Subcutaneous abdominal adipose tissue (tissue), 5 donors: ENCODE data around the gene FAM170A.

Experiments
- H3K27ac ChIP-seq: one replicate; pipeline ENCODE4 v1.7.0; 2013; ENCODE audit warnings: low read depth, mild to moderate bottlenecking, inconsistent platforms, low read length, moderate library complexity
- H3K27me3 ChIP-seq, 5 donors: one replicate each; pipeline ENCODE4 v1.7.0; 2013; ENCODE audit warnings: low read length in 5 of 5, inconsistent platforms in 1 of 5; ENCODE audit not compliant: control insufficient read depth in 5 of 5, insufficient read depth in 4 of 5
- H3K36me3 ChIP-seq, 5 donors: one replicate each; pipeline ENCODE4 v1.7.0; 2013; ENCODE audit warnings: low read length in 5 of 5; ENCODE audit not compliant: control insufficient read depth in 5 of 5, insufficient read depth in 5 of 5
- H3K4me1 ChIP-seq, 5 donors: one replicate each; pipeline ENCODE4 v1.7.0; 2013; ENCODE audit warnings: low read length in 5 of 5, mild to moderate bottlenecking in 3 of 5, moderate library complexity in 1 of 5; ENCODE audit not compliant: control insufficient read depth in 5 of 5, insufficient read depth in 5 of 5
- H3K4me3 ChIP-seq, 5 donors: one replicate each; pipeline ENCODE4 v1.7.0; 2013; ENCODE audit warnings: low read length in 5 of 5, low read depth in 1 of 5
- H3K9ac ChIP-seq, 5 donors: one replicate each; pipeline ENCODE4 v1.7.0; 2013; ENCODE audit warnings: low read length in 5 of 5, mild to moderate bottlenecking in 4 of 5, moderate library complexity in 3 of 5
- H3K9me3 ChIP-seq, 5 donors: one replicate each; pipeline ENCODE4 v1.7.0; 2013; ENCODE audit warnings: low read length in 5 of 5; ENCODE audit not compliant: control insufficient read depth in 5 of 5
- donor health status: healthy.
- donor health status: healthy.
- donor health status: healthy.
- donor health status: healthy.
- donor health status: healthy.

The FAM170A gene

DNA sequence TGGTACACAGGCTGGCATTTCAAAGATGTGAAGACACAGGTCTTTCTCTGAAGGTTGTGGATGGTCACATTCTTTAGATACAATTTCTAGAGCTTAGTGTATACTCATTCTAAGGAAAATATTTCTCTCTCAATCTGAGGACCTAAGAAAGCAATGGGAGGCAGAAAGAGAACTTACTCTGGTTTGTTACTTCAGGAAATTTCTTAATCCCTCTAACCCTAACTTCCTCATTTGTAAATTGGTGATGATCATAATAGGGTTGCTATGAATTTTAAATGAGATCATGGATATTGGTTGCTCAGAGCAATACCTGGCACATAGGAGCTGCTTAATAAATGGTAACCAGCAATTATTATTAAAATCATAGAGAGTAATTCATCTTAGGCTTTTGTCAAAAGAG, 22.1 kb downstream of the FAM170A start:
- no peak overlapping the region for H3K9ac ChIP-seq
- peaks cover 0 to 3% (median 0%) of the 10 kb centered on the region in 5 donors for H3K4me1 ChIP-seq
- H3K4me3 ChIP-seq = no peak overlapping the region
- H3K27me3 ChIP-seq = peaks cover 0 to 3% (median 0%) of the 10 kb centered on the region in 5 donors
- H3K27ac ChIP-seq = no peak overlapping the region
- H3K36me3 ChIP-seq = no peaks in the 10 kb centered on the region
- peaks cover 0 to 3% (median 2%) of the 10 kb centered on the region in 5 donors for H3K9me3 ChIP-seq

DNA sequence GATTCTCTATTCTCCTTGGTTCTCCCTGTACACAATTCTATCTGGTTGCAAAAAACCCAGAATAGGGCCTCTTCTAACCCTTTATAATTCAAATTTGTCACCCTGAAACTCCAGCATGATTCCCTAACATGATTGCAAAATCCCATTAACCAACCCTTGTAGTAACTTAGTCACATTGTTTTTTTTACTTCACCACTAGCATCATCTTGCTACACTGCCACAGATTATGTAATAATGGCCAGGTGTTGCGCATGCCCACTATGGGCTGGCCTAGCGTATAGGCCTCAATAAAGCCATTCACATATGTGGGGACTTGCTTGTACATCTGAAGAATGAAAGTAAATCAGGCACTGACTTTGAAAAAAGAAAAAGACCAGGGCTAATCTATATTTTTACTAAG, 25.7 kb downstream of the FAM170A start:
- no peak overlapping the region for H3K27ac ChIP-seq
- peaks cover 0 to 3% (median 0%) of the 10 kb centered on the region in 5 donors for H3K4me1 ChIP-seq
- H3K9me3 ChIP-seq = peaks cover 0 to 2% (median 0%) of the 10 kb centered on the region in 5 donors
- H3K27me3 ChIP-seq = peaks cover 0 to 3% (median 0%) of the 10 kb centered on the region in 5 donors
- no peak overlapping the region for H3K4me3 ChIP-seq
- H3K9ac ChIP-seq = no peak overlapping the region
- H3K36me3 ChIP-seq = no peaks in the 10 kb centered on the region

DNA sequence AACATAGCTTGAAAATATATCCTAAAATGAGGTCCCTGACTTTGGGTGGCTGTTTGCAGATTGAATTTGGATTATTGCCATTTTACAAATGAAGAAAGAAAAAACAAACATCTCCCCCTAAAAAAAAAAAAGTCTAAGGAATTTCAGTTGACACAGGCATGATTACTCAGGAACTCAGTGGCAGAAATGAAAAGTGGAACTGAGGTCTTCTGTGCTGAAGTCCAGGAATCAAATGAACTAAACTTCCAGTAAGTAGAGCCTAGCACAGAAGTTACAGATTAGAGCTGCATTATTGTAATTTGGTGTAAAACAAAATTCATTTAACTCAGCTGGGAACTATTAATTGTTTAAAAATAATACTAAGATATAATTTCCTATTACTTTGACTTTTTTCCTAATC, 26.7 kb downstream of the FAM170A start:
- Histone ChIP-seq H3K9me3 (peaks cover 0 to 2% (median 0%) of the 10 kb centered on the region in 5 donors), H3K27me3 (peaks cover 0 to 3% (median 0%) of the 10 kb centered on the region in 5 donors), H3K27ac (no peak overlapping the region), H3K9ac (no peak overlapping the region), H3K36me3 (no peaks in the 10 kb centered on the region), H3K4me3 (no peak overlapping the region), H3K4me1 (peaks cover 0 to 3% (median 0%) of the 10 kb centered on the region in 5 donors)

- Histone ChIP-seq H3K9ac (no peak overlapping the region), H3K36me3 (no peaks in the 10 kb centered on the region), H3K4me1 (no peaks in the 10 kb centered on the region), H3K9me3 (peaks cover 7 to 15% (median 12%) of the 10 kb centered on the region in 5 donors), H3K4me3 (peak overlapping the region in 1 of 5 donors; percentile 9), H3K27me3 (no peaks in the 10 kb centered on the region), H3K27ac (no peak overlapping the region)
Observed at GRCh38 chr5:119666542-119666941, 37.2 kb downstream of the FAM170A start.

DNA sequence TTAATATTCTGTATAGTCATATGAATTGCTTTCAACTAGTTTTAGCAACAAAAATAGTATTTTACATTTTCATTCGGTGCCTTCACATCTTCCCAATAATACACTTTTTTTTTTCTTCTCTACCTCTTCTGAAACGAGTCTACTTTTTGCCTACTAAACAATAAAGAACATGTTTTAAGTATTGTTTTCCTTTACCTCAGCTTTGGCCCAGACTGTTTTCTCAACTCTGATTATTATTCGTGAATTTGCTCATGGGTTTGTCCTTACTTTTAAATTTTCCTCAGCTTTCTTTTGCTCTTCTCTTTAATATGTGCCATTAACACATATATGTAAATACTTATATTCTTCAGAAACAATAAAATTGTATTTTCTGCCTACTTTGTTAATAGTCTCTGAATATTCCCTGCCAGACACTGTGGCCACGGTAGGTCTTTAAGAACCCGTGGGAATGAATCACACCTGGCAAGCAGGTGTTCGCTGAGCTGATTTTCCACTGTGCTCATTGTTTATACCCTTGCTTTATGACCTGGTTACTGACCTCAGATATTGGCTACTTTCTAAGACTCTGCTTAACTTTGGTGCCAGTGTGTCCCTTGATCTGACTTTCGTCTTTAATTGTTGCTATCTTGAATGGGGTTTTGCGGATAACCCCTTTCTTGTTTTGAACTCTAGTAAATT, 49.1 kb downstream of the FAM170A start:
- Histone ChIP-seq H3K36me3 (no peaks in the 10 kb centered on the region), H3K9me3 (no peaks in the 10 kb centered on the region), H3K4me3 (no peak overlapping the region), H3K4me1 (no peaks in the 10 kb centered on the region), H3K27ac (no peak overlapping the region), H3K27me3 (no peaks in the 10 kb centered on the region), H3K9ac (no peak overlapping the region)

DNA sequence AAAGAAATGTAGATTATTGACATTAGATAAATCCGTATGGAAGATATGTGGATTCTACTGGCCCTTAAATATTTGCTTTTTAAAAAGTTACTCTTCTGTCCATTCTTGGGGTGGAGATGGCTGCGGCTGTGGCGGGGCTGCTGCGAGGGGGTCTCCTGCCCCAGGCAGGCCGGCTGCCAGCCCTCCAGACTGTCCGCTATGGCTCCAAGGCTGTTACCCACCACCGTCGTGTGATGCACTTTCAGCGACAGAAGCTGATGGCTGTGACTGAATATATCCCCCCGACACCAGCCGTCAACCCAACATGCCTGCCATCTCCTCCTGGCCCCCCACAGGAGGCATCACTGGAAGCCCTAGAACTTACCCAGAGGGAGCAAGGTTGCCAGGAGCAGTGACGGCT, 50.7 kb downstream of the FAM170A start:
- H3K27me3 ChIP-seq = no peaks in the 10 kb centered on the region
- H3K27ac ChIP-seq = no peak overlapping the region
- H3K9ac ChIP-seq = no peak overlapping the region
- H3K4me1 ChIP-seq = no peaks in the 10 kb centered on the region
- H3K4me3 ChIP-seq = no peak overlapping the region
- no peaks in the 10 kb centered on the region for H3K9me3 ChIP-seq
- H3K36me3 ChIP-seq = no peaks in the 10 kb centered on the region

DNA sequence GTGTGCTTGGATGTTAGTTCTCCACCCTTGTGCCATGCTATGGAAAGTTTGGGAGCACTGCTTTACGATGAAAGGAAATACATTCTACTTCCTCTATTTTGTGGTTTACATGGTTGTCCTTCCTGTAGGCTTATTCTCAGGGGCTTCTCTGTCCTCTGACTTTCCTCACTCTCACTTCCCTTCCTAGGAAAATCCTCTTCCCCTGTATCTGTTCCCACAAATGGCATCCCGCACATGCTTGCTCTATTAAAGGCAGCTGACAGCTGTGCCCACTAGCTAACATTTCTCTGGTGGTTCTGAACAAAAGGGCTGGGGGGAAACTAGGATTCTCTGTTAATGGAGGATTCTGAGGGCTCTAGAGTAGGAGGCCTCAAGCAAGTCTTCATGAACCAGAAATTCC, 52.4 kb downstream of the FAM170A start:
- H3K27ac ChIP-seq = no peak overlapping the region
- H3K4me3 ChIP-seq = no peak overlapping the region
- H3K9me3 ChIP-seq = no peaks in the 10 kb centered on the region
- no peaks in the 10 kb centered on the region for H3K36me3 ChIP-seq
- H3K9ac ChIP-seq = no peak overlapping the region
- no peaks in the 10 kb centered on the region for H3K4me1 ChIP-seq
- H3K27me3 ChIP-seq = no peaks in the 10 kb centered on the region

DNA sequence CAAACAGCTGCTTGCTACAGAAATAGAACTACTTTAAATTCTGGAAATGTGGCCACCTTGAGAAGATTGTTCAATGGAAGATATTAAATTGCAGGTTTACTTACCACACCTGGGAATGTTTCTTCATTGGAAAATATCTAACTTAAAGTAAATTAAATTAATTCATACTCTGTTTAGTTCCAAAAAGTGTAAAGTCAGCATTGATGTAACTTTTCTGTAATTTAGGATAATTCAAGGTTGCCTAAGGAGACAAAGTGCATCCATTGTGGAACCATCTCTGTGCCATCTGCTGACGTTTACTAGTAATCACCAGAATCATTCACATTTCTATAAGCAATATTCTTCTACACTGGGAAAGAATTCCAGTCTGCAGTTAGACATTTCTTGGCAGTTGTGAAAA, 53.0 kb downstream of the FAM170A start:
- no peaks in the 10 kb centered on the region for H3K27me3 ChIP-seq
- no peaks in the 10 kb centered on the region for H3K9me3 ChIP-seq
- no peak overlapping the region for H3K4me3 ChIP-seq
- no peaks in the 10 kb centered on the region for H3K36me3 ChIP-seq
- H3K9ac ChIP-seq = no peak overlapping the region
- H3K4me1 ChIP-seq = no peaks in the 10 kb centered on the region
- no peak overlapping the region for H3K27ac ChIP-seq
